Tongue (tissue), 2 donors: ENCODE measurements around the gene ADAD2. TPM values are rescaled to one million over a fixed set of nuclear protein-coding genes. Genes with fewer than 3 reads are reported as not detected.
"Not testable (repeated sequence)": the region's sequence is repeated elsewhere in the genome, so short reads cannot be mapped to it uniquely, and the experiment has no call there.

Experiments used
- DNase-seq: peaks from one replicate; pipeline ENCODE4 v3.0.0-alpha.2; 2015
- total RNA-seq: library from RNA; depleted of rRNA; stranded (reverse); fragments of >200 nt; gene quantifications from one replicate; pipeline ENCODE4 v1.2.3, GENCODE V29; 2014

ADAD2 gene
- total RNA-seq, 1 donor from 2014 or later = 0.31 TPM

- peak; percentile 59 for DNase-seq
Observed at GRCh38 chr16:84196727-84197394, 5.9 kb downstream of the ADAD2 start.

GRCh38 chr16:84197466-84198128 lies 6.6 kb downstream of the ADAD2 start:
- no peak for DNase-seq

GRCh38 chr16:84198401-84198800 lies 7.4 kb downstream of the ADAD2 start:
- DNase-seq = no peak

GRCh38 chr16:84199097-84199496 lies 8.1 kb downstream of the ADAD2 start:
- no peak for DNase-seq

- DNase-seq = no peak
Observed at GRCh38 chr16:84199861-84200260, 8.9 kb downstream of the ADAD2 start.

GRCh38 chr16:84204551-84204950 lies 13.6 kb downstream of the ADAD2 start:
- DNase-seq = not testable (repeated sequence)

GRCh38 chr16:84205123-84205522 lies 14.2 kb downstream of the ADAD2 start:
- not testable (repeated sequence) for DNase-seq

GRCh38 chr16:84205976-84206691 lies 15.2 kb downstream of the ADAD2 start:
- no peak for DNase-seq

- no peak for DNase-seq
Observed at GRCh38 chr16:84207251-84207650, 16.3 kb downstream of the ADAD2 start.

GRCh38 chr16:84207879-84208278 lies 16.9 kb downstream of the ADAD2 start:
- DNase-seq = no peak

- DNase-seq = no peak
Observed at GRCh38 chr16:84209989-84210388, 19.0 kb downstream of the ADAD2 start.

- no peak for DNase-seq
Observed at GRCh38 chr16:84212154-84212553, 21.2 kb downstream of the ADAD2 start.

GRCh38 chr16:84212631-84213030 lies 21.7 kb downstream of the ADAD2 start:
- no peak for DNase-seq

GRCh38 chr16:84214451-84215066 lies 23.6 kb downstream of the ADAD2 start:
- DNase-seq = no peak

- no peak for DNase-seq
Observed at GRCh38 chr16:84215531-84215930, 24.6 kb downstream of the ADAD2 start.

- not testable (repeated sequence) for DNase-seq
Observed at GRCh38 chr16:84216144-84216543, 25.2 kb downstream of the ADAD2 start.

GRCh38 chr16:84218176-84218823 lies 27.3 kb downstream of the ADAD2 start:
- DNase-seq = no peak

GRCh38 chr16:84218956-84219355 lies 28.0 kb downstream of the ADAD2 start:
- DNase-seq = no peak

- DNase-seq = no peak
Observed at GRCh38 chr16:84220851-84221250, 29.9 kb downstream of the ADAD2 start.

GRCh38 chr16:84223456-84223855 lies 32.5 kb downstream of the ADAD2 start:
- DNase-seq = no peak

- no peak for DNase-seq
Observed at GRCh38 chr16:84224554-84224953, 33.6 kb downstream of the ADAD2 start.

GRCh38 chr16:84225126-84225525 lies 34.2 kb downstream of the ADAD2 start:
- DNase-seq = no peak
